Keratinocyte (primary cell): ENCODE results near the gene TAF1D.

Source experiments
- EZH2 ChIP-seq: IDR thresholded peaks from one replicate; pipeline ENCODE4 v1.6.1; 2012; ENCODE audit warnings: inconsistent platforms, mild to moderate bottlenecking, low read length, moderate library complexity
- TF ChIP-seq, protein P1 (sequence below), 3 experiments: IDR thresholded peaks in 1 of 3; conservative IDR thresholded peaks in 1 of 3; optimal IDR thresholded peaks in 1 of 3; 2 replicates in 2 of 3; 3 replicates in 1 of 3; pipeline versions ENCODE3 to v1.5.1; 2011; ENCODE audit warnings: low read length in 3 of 3, mild to moderate bottlenecking in 3 of 3, moderate library complexity in 2 of 3, control low read depth in 1 of 3, inconsistent platforms in 1 of 3; ENCODE audit not compliant: insufficient read depth in 2 of 3; ENCODE audit errors: extremely low read depth in 1 of 3

DNA sequence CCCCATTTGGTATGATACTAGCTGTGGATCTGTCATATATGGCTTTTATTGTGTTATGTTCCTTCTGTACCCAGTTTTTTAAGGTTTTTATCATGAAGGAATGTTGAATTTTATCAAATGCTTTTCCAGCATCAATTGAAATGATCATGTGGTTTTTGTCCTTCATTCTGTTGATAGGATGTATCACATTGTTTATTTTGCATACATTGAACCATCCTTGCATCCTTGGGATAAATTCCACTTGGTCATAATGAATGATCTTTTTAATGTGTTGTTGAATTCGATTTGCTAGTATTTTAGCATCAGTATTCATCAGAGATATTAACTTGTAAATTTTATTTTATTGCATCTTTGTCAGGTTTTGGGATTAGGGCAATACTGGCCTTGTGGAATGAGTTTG, 31.1 kb downstream of the TAF1D start:
- TF ChIP-seq, protein P1, sequence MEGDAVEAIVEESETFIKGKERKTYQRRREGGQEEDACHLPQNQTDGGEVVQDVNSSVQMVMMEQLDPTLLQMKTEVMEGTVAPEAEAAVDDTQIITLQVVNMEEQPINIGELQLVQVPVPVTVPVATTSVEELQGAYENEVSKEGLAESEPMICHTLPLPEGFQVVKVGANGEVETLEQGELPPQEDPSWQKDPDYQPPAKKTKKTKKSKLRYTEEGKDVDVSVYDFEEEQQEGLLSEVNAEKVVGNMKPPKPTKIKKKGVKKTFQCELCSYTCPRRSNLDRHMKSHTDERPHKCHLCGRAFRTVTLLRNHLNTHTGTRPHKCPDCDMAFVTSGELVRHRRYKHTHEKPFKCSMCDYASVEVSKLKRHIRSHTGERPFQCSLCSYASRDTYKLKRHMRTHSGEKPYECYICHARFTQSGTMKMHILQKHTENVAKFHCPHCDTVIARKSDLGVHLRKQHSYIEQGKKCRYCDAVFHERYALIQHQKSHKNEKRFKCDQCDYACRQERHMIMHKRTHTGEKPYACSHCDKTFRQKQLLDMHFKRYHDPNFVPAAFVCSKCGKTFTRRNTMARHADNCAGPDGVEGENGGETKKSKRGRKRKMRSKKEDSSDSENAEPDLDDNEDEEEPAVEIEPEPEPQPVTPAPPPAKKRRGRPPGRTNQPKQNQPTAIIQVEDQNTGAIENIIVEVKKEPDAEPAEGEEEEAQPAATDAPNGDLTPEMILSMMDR (optimal IDR thresholded peaks at IDR 0.05 in 1 of 3, IDR thresholded peaks at IDR 0.05 in 1 of 3, conservative IDR thresholded peaks at IDR 0.05 in 1 of 3; ENCODE audit: extremely low read depth in 1 of 3, insufficient read depth in 2 of 3, low read length in 3 of 3), result no peak
- no peak for TF ChIP-seq EZH2
